CD14-positive monocyte (primary cell): ENCODE data around the gene HLA-A. TPM values are rescaled to one million over a fixed set of nuclear protein-coding genes. Genes with fewer than 3 reads are reported as not detected.
"Not testable (repeated sequence)": the region's sequence is repeated elsewhere in the genome, so short reads cannot be mapped to it uniquely, and the experiment has no call there.

Experiments
- DNase-seq, 3 donors: peaks; one replicate each; pipeline ENCODE4 v3.0.0-alpha.2; 2011 to 2022
- H2AFZ ChIP-seq: 2 replicates; pipeline ENCODE4 v1.6.0; 2012; ENCODE audit warnings: mild to moderate bottlenecking, low read depth, low read length, inconsistent platforms; ENCODE audit not compliant: insufficient read depth, poor library complexity, severe bottlenecking
- H3K27ac ChIP-seq, 2 donors: 1 replicate in 1 of 2; 2 replicates in 1 of 2; pipeline ENCODE4 v1.5.1; 2012 to 2013; ENCODE audit warnings: low read length in 2 of 2, control low read depth in 1 of 2, inconsistent platforms in 1 of 2, low read depth in 1 of 2, mild to moderate bottlenecking in 1 of 2
- H3K27me3 ChIP-seq, 2 donors: one replicate each; pipeline versions ENCODE4 v1.6.0 to v1.6.1; 2011 to 2013; ENCODE audit warnings: low read length in 2 of 2; ENCODE audit not compliant: control insufficient read depth in 2 of 2, insufficient read depth in 2 of 2
- H3K36me3 ChIP-seq, 2 donors: replicated peaks in 1 of 2; 1 replicate in 1 of 2; 2 replicates in 1 of 2; pipeline versions ENCODE4 v1.5.1 to v1.6.1; 2012 to 2013; ENCODE audit warnings: low read length in 2 of 2, control low read depth in 1 of 2, inconsistent platforms in 1 of 2, mild to moderate bottlenecking in 1 of 2; ENCODE audit not compliant: insufficient read depth in 2 of 2, control insufficient read depth in 1 of 2
- H3K4me1 ChIP-seq, 2 donors: 1 replicate in 1 of 2; 2 replicates in 1 of 2; pipeline versions ENCODE4 v1.5.1 to v1.6.1; 2012 to 2013; ENCODE audit warnings: low read length in 2 of 2, control low read depth in 1 of 2, inconsistent platforms in 1 of 2, mild to moderate bottlenecking in 1 of 2, moderate library complexity in 1 of 2; ENCODE audit not compliant: insufficient read depth in 2 of 2, control insufficient read depth in 1 of 2
- H3K4me2 ChIP-seq: replicated peaks from 2 replicates; pipeline ENCODE3; 2012; ENCODE audit warnings: low read length, moderate library complexity, mild to moderate bottlenecking; ENCODE audit not compliant: poor library complexity, severe bottlenecking; ENCODE audit errors: extremely low read depth
- H3K4me3 ChIP-seq, 3 experiments: fragments of 200-600 bp in 1 of 3; sonication (generic) in 1 of 3; replicated peaks in 1 of 3; 1 replicate in 2 of 3; 2 replicates in 1 of 3; pipeline ENCODE4 v1.5.1; 2011 to 2013; ENCODE audit warnings: low read length in 3 of 3, mild to moderate bottlenecking in 3 of 3, control low read depth in 2 of 3, low read depth in 2 of 3, inconsistent platforms in 1 of 3, moderate library complexity in 1 of 3
- H3K79me2 ChIP-seq: 2 replicates; pipeline ENCODE4 v1.6.0; 2012; ENCODE audit warnings: mild to moderate bottlenecking, control low read depth, inconsistent platforms, low read length, moderate library complexity; ENCODE audit not compliant: insufficient read depth
- H3K9ac ChIP-seq: 2 replicates; pipeline ENCODE4 v1.6.0; 2017; ENCODE audit warnings: low read length, mild to moderate bottlenecking; ENCODE audit not compliant: insufficient read depth, poor library complexity, severe bottlenecking
- H3K9me3 ChIP-seq, 2 donors: replicated peaks in 1 of 2; 1 replicate in 1 of 2; 2 replicates in 1 of 2; pipeline versions ENCODE4 v1.5.1 to v1.6.1; 2012 to 2013; ENCODE audit warnings: low read length in 2 of 2, control low read depth in 1 of 2; ENCODE audit not compliant: control insufficient read depth in 1 of 2, insufficient read depth in 1 of 2
- H4K20me1 ChIP-seq: 2 replicates; pipeline ENCODE4 v1.6.0; 2012; ENCODE audit warnings: mild to moderate bottlenecking, low read length, control low read depth, moderate library complexity; ENCODE audit not compliant: insufficient read depth
- H3K27ac Mint-ChIP-seq, 7 donors: one replicate each; pipeline ENCODE4 v1.8.0; 2020; ENCODE audit warnings: mild to moderate bottlenecking in 7 of 7, mixed read lengths in 7 of 7, moderate library complexity in 6 of 7, inconsistent platforms in 2 of 7
- H3K27me3 Mint-ChIP-seq, 3 donors: one replicate each; pipeline ENCODE4 v1.8.0; 2021 to 2022; ENCODE audit warnings: low read depth in 3 of 3, mild to moderate bottlenecking in 3 of 3, mixed read lengths in 3 of 3, moderate library complexity in 3 of 3, inconsistent platforms in 1 of 3
- H3K36me3 Mint-ChIP-seq, 2 donors: one replicate each; pipeline ENCODE4 v1.8.0; 2020; ENCODE audit warnings: mixed read lengths in 2 of 2, inconsistent platforms in 1 of 2, mild to moderate bottlenecking in 1 of 2
- H3K4me1 Mint-ChIP-seq: one replicate; pipeline ENCODE4 v1.8.0; 2020; ENCODE audit warnings: mild to moderate bottlenecking, mixed read lengths
- H3K4me3 Mint-ChIP-seq, 2 donors: one replicate each; pipeline ENCODE4 v1.8.0; 2020; ENCODE audit warnings: mild to moderate bottlenecking in 2 of 2, mixed read lengths in 2 of 2, moderate library complexity in 1 of 2
- H3K9me3 Mint-ChIP-seq, 7 donors: one replicate each; pipeline ENCODE4 v1.8.0; 2020 to 2022; ENCODE audit warnings: mixed read lengths in 7 of 7, mild to moderate bottlenecking in 6 of 7, moderate library complexity in 6 of 7, inconsistent platforms in 2 of 7
- WGBS: methylation state at CpG from one replicate; pipeline ENCODE4 v1.1.5; 2013; ENCODE audit warnings: missing lambda C conversion rate; ENCODE audit not compliant: insufficient coverage; 5-methylcytosine and 5-hydroxymethylcytosine counted together
- intact Hi-C, 2 donors: fragments of 100-400 bp; cut with micrococcal nuclease; formaldehyde crosslinking; loops; one replicate each; pipeline versions ENCODE4 v1.15.0 to v1.15.1; 2023
- polyA plus RNA-seq, 3 donors: library from polyadenylated mRNA; depleted of rRNA in 1 of 3; unstranded in 2 of 3; stranded (reverse) in 1 of 3; fragments of 300-500 nt in 2 of 3; fragments of >200 nt in 1 of 3; fragmentation: Illumina TruSeq in 2 of 3; gene quantifications; 1 replicate in 2 of 3; 2 replicates in 1 of 3; pipeline ENCODE4 v1.2.3, GENCODE V29; 2012 to 2021
- TF ChIP-seq, protein P1 (sequence below): fragments of 200-600 bp; IDR thresholded peaks from one replicate; pipeline ENCODE4 v1.8.0; 2022; ENCODE audit warnings: antibody characterized with exemption, mild to moderate bottlenecking

The HLA-A gene
- polyA plus RNA-seq, 3 donors: 1,518 to 2,788 (median 1,574) TPM

DNA sequence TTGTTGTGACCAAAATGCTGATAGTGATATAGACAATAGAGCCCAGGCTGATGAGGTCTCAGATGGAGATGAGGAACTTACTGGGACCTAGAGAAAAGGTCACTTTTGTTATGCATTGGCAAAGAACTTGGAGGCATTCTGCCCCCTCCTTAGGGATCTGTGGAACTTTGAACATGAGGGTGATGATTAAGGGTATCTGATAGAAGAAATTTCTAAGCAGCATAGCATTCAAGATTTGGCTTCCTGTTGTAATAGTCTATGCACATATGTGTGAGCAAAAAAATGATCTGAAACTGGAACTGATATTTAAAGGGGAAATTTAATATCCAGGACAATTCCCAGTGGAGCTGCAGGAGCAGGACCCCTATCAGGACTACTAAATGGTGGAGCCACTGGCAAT lies 17.1 kb downstream of the HLA-A start:
- H2AFZ ChIP-seq: no peak overlapping the region
- H3K27me3 Mint-ChIP-seq: peaks cover 0 to 2% (median 0%) of the 10 kb centered on the region in 3 donors
- no peak overlapping the region for H3K4me3 ChIP-seq
- no peaks in the 10 kb centered on the region for H3K9me3 ChIP-seq
- H4K20me1 ChIP-seq: no peaks in the 10 kb centered on the region
- H3K9ac ChIP-seq: no peak overlapping the region
- peak overlapping the region in 1 of 2 donors; percentile 3 for H3K4me3 Mint-ChIP-seq
- H3K4me1 Mint-ChIP-seq: peaks cover 47% of the 10 kb centered on the region
- no peak overlapping the region for H3K27ac ChIP-seq
- peaks cover 27 to 34% of the 10 kb centered on the region in 2 donors for H3K4me1 ChIP-seq
- peak overlapping the region in 1 of 7 donors; percentile 60 for H3K27ac Mint-ChIP-seq
- H3K36me3 Mint-ChIP-seq: peaks cover 2 to 4% of the 10 kb centered on the region in 2 donors
- intact Hi-C loops: no loop called here
- peaks cover 0 to 3% (median 0%) of the 10 kb centered on the region in 7 donors for H3K9me3 Mint-ChIP-seq
- peak overlapping the region; percentile 19 for H3K4me2 ChIP-seq
- TF ChIP-seq, protein P1, sequence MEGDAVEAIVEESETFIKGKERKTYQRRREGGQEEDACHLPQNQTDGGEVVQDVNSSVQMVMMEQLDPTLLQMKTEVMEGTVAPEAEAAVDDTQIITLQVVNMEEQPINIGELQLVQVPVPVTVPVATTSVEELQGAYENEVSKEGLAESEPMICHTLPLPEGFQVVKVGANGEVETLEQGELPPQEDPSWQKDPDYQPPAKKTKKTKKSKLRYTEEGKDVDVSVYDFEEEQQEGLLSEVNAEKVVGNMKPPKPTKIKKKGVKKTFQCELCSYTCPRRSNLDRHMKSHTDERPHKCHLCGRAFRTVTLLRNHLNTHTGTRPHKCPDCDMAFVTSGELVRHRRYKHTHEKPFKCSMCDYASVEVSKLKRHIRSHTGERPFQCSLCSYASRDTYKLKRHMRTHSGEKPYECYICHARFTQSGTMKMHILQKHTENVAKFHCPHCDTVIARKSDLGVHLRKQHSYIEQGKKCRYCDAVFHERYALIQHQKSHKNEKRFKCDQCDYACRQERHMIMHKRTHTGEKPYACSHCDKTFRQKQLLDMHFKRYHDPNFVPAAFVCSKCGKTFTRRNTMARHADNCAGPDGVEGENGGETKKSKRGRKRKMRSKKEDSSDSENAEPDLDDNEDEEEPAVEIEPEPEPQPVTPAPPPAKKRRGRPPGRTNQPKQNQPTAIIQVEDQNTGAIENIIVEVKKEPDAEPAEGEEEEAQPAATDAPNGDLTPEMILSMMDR: no peak
- H3K36me3 ChIP-seq: no peaks in the 10 kb centered on the region
- H3K27me3 ChIP-seq: no peaks in the 10 kb centered on the region
- H3K79me2 ChIP-seq: no peaks in the 10 kb centered on the region
- DNase-seq: no peak

DNA sequence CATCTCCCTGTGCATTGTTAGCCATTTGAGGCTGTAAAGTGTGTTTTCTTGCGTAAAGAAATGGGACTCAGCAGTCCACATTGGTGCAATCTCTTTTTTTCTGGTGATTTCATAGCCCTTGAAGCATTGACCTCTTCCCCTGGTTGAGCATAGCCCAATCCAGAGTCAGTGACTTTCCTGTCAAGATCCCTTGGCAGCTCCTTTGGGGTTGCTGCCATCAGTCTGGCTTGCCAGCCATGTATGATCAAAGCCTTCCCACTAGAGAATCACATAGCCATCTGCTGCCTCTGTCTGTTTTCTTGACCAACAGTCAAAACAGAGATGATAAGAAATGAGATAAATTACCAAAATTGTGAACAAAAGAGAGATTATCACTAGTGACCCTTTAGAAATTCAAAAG lies 19.6 kb downstream of the HLA-A start:
- TF ChIP-seq, protein P1: no peak
- Histone ChIP-seq H3K79me2 (peaks cover 15% of the 10 kb centered on the region), H2AFZ (no peak overlapping the region), H3K9ac (no peak overlapping the region), H3K36me3 (no peaks in the 10 kb centered on the region), H3K27ac (no peak overlapping the region), H3K27me3 (no peaks in the 10 kb centered on the region), H3K4me3 (no peak overlapping the region), H3K4me1 (peaks cover 50 to 59% of the 10 kb centered on the region in 2 donors), H3K9me3 (no peaks in the 10 kb centered on the region), H4K20me1 (no peaks in the 10 kb centered on the region), H3K4me2 (no peak overlapping the region)
- H3K36me3 Mint-ChIP-seq: peaks cover 2 to 4% of the 10 kb centered on the region in 2 donors
- DNase-seq: no peak
- WGBS: 100% methylated on average over 1 of the region's 1 CpG
- peaks cover 0 to 3% (median 0%) of the 10 kb centered on the region in 7 donors for H3K9me3 Mint-ChIP-seq
- H3K27me3 Mint-ChIP-seq: peaks cover 0 to 2% (median 0%) of the 10 kb centered on the region in 3 donors
- intact Hi-C loops: no loop called here
- peaks cover 72% of the 10 kb centered on the region for H3K4me1 Mint-ChIP-seq
- peak overlapping the region in 1 of 7 donors; percentile 37 for H3K27ac Mint-ChIP-seq
- H3K4me3 Mint-ChIP-seq: no peak overlapping the region

DNA sequence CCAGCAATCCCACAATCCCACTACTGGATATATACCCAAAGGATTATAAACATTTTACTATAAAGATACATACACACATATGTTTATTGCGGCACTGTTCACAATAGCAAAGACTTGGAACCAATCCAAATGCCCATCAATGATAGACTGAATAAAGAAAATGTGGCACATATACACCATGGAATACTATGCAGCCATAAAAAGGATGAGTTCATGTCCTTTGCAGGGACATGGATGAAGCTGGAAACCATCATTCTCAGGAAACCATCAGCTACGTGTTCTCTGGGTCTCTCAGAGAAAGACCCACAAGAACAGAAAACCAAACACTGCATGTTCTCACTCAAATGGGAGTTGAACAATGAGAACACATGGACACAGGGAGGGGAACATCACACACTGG lies 21.4 kb downstream of the HLA-A start:
- H3K4me2 ChIP-seq, H3K36me3 ChIP-seq, H3K36me3 Mint-ChIP-seq, H3K27me3 ChIP-seq, intact Hi-C loops, H3K9ac ChIP-seq, H4K20me1 ChIP-seq, H3K27me3 Mint-ChIP-seq, H2AFZ ChIP-seq, H3K4me3 ChIP-seq, DNase-seq, H3K27ac ChIP-seq, H3K9me3 Mint-ChIP-seq, H3K4me3 Mint-ChIP-seq, H3K9me3 ChIP-seq: not testable (repeated sequence)
- no CpG with 5 or more reads among the region's 2 CpGs for WGBS
- Histone ChIP-seq H3K4me1 (peaks cover 59 to 62% of the 10 kb centered on the region in 2 donors), H3K79me2 (peaks cover 15% of the 10 kb centered on the region)
- Mint-ChIP-seq H3K4me1 (peaks cover 72% of the 10 kb centered on the region), H3K27ac (peak overlapping the region in 3 of 7 donors; percentile 48 to 95 (median 93))
